ENCODE results near the gene TIMM44.
"Not testable (repeated sequence)": the region's sequence is repeated elsewhere in the genome, so short reads cannot be mapped to it uniquely, and the experiment has no call there.

Gene TIMM44

GRCh38 chr19:7977021-7977722 is 33.7 kb upstream of the TIMM44 start:
- no peak for DNase-seq (ENCODE audit: low read depth in 2 of 2)

- DNase-seq (ENCODE audit: low read depth in 2 of 2), result no peak
Observed at GRCh38 chr19:7976461-7976860, 33.0 kb upstream of the TIMM44 start.

GRCh38 chr19:7975037-7975436 is 31.6 kb upstream of the TIMM44 start:
- DNase-seq (ENCODE audit: low read depth in 2 of 2), result no peak

- no peak for DNase-seq (ENCODE audit: low read depth in 2 of 2)
Observed at GRCh38 chr19:7973883-7974282, 30.4 kb upstream of the TIMM44 start.

- DNase-seq (ENCODE audit: low read depth in 2 of 2), result no peak
Observed at GRCh38 chr19:7971553-7972520, 28.4 kb upstream of the TIMM44 start.

- DNase-seq (ENCODE audit: low read depth in 2 of 2), result no peak
Observed at GRCh38 chr19:7970716-7971448, 27.4 kb upstream of the TIMM44 start.

GRCh38 chr19:7969555-7969939 is 26.1 kb upstream of the TIMM44 start:
- DNase-seq (ENCODE audit: low read depth in 2 of 2), result no peak

GRCh38 chr19:7968796-7969554 is 25.5 kb upstream of the TIMM44 start:
- DNase-seq (ENCODE audit: low read depth in 2 of 2), result no peak

GRCh38 chr19:7968008-7968795 is 24.7 kb upstream of the TIMM44 start:
- no peak for DNase-seq (ENCODE audit: low read depth in 2 of 2)

- no peak for DNase-seq (ENCODE audit: low read depth in 2 of 2)
Observed at GRCh38 chr19:7965921-7966665, 22.6 kb upstream of the TIMM44 start.

GRCh38 chr19:7965259-7965841 is 21.9 kb upstream of the TIMM44 start:
- no peak for DNase-seq (ENCODE audit: low read depth in 2 of 2)

- no peak for DNase-seq (ENCODE audit: low read depth in 2 of 2)
Observed at GRCh38 chr19:7963566-7963965, 20.1 kb upstream of the TIMM44 start.

- no peak for DNase-seq (ENCODE audit: low read depth in 2 of 2)
Observed at GRCh38 chr19:7962644-7963268, 19.3 kb upstream of the TIMM44 start.

- no peak for DNase-seq (ENCODE audit: low read depth in 2 of 2)
Observed at GRCh38 chr19:7961920-7962626, 18.6 kb upstream of the TIMM44 start.

GRCh38 chr19:7961082-7961481 is 17.6 kb upstream of the TIMM44 start:
- not testable (repeated sequence) for DNase-seq (ENCODE audit: low read depth in 2 of 2)

- DNase-seq (ENCODE audit: low read depth in 2 of 2), result no peak
Observed at GRCh38 chr19:7959211-7959610, 15.7 kb upstream of the TIMM44 start.

GRCh38 chr19:7955696-7956095 is 12.2 kb upstream of the TIMM44 start:
- no peak for DNase-seq (ENCODE audit: low read depth in 2 of 2)

- no peak for DNase-seq (ENCODE audit: low read depth in 2 of 2)
Observed at GRCh38 chr19:7953576-7953975, 10.1 kb upstream of the TIMM44 start.

GRCh38 chr19:7953060-7953459 is 9.6 kb upstream of the TIMM44 start:
- no peak for DNase-seq (ENCODE audit: low read depth in 2 of 2)

Measured in stimulated activated CD8-positive, alpha-beta memory T cell treated with anti-CD3 and anti-CD28 coated beads, Interleukin-7, amount 100 ng/mL, for 4 hours (primary cell).